CD4-positive, alpha-beta T cell treated with Interleukin-6 at 100 ng/mL for 8 hours (primary cell): Measurements from ENCODE around the gene MYO9B.
"Not testable (repeated sequence)": the region's sequence is repeated elsewhere in the genome, so short reads cannot be mapped to it uniquely, and the experiment has no call there.

Experiments
- DNase-seq: peaks from one replicate; pipeline ENCODE4 v3.0.0-alpha.2; 2020; ENCODE audit warnings: mixed read lengths, low spot score

MYO9B gene

DNA sequence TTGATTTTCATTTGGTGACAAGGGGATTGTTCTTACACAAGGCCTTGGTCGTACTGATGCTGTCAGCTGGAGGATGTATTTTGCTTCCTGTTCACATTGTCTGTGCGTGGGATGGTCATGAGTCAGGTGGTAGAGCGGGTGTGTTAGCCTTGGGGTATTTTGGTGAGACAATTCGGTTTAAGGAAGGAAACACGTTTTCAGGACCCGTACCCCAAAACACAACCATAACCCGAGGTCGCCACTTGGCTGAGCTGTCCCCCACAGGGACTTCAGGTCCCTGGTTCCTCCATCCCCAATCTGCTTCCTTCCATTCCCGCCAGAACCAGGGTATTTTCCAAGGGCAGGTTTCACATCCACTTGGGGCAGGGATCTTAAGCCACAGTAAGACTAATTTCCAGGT is 15.0 kb downstream of the MYO9B start:
- no peak for DNase-seq

DNA sequence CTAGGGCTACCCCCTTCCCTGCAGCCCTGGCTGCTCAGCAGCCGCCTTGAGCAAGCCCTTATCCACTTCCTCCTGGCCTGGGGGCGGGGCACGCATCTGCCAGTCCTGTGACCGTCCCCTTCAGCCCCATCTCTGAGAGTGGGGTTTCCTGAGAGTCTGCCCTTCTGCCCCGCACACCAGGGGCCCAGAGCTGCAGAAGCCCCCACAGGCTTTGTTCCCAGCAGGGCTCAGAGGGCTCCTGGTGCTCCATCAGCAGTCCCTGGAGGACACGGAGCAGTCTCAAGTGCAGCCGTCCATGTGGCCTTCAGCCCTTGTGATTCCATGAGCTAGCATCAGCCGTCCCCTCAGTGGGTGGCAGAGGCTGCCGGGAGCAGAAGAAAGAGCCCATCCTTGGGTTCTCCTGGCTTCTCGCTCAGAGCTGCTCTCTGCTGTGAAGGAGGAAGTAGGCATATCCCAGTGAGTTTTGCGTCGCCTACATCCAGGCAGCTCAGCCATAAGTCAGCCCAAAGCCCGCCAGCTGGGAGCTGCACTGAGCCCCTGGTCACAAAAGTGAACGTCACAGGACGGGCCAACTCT is 16.3 kb downstream of the MYO9B start:
- no peak for DNase-seq

DNA sequence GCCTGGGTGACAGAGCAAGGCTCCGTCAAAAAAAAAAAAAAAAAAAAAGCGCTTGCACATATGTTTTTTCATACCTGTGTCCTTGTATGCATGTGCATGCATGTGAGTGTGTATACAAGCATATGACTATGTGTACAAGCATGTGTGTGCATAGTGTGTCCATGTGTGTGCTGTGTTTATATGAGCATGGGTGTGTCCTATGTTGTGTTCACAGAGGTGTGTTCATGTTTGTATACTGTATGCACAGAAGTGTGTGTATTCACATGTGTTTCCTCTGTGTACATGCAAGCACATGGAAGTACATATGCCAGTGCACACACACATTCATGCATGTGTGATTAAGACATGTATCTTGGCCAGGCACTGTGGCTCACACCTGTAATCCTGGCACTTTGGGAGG is 17.1 kb downstream of the MYO9B start:
- no peak for DNase-seq

DNA sequence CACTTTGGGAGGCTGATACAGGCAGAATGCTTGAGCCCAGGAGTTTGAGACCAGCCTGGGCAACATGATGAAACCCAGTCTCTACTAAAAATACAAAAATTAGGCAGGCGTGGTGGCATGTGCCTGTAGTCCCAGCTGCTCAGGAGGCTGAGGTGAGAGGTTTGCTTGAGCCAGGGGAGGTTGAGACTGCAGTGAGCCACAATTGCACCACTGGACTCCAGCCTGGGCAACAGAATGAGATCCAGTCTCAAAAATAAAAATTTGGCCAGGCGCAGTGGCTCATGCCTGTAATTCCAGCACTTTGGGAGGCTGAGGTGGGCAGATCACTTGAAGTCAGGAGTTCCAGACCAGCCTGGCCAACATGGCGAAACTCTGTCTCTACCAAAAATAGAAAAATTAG is 19.1 kb downstream of the MYO9B start:
- DNase-seq, result not testable (repeated sequence)

DNA sequence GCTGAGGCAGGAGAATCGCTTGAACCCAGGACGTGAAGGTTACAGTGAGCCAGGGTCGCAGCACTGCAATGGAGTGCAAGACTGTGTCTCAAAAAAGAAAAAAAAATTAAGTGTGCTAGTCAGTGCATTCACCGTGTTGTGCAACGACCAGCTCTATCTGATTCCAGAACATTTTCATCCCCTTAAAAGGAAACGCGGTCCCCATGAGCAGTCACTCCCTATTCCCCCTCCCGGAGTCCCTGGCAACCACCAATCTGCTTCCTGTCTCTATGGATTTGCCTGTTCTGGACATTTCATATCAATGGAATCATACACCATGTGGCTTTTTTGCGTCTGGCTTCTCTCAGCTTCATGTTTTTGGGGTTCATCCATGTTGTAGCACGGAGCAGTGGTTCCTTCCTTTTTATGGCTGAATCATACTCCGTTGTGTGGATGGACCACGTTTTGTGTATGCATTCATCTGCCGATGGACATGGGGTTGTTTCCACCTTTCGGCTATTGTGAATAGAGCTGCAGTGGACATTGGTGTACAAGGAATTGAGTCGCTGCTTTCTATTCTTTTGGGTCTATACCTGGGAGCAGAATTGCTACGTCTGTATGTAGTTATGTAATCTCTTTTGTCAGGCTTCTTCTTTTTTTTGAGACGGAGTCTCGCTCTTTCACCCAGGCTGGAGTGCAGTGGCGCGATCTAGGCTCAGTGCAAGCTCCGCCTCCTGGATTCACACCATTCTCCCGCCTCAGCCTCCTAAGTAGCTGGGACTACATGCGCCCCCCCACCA is 19.8 kb downstream of the MYO9B start:
- no peak for DNase-seq

DNA sequence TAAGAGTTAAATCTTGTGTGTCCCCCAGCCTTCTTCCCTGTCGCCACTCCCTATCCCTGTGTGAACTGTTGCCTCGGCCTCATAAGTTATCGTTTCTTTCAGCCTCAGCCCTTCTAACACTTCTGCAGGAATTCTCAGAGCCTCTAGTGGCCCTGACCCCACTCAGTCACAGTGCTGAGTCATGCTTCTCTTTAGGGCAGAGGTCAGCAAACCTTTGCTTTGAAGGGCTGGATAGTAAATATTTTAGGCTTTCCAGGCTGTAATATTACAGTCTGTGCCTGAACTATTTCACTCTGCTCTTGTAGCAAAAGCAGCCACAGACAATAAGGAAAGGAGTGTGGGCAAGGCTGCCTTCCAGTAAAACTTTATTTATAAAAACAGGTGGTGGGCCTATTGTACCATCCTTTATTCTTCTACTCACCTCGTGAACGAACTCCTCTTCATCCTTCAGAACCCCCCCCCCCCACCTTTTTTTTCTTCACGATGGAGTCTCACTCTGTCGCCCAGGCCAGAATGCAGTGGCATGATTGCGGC is 22.1 kb downstream of the MYO9B start:
- DNase-seq, result no peak

DNA sequence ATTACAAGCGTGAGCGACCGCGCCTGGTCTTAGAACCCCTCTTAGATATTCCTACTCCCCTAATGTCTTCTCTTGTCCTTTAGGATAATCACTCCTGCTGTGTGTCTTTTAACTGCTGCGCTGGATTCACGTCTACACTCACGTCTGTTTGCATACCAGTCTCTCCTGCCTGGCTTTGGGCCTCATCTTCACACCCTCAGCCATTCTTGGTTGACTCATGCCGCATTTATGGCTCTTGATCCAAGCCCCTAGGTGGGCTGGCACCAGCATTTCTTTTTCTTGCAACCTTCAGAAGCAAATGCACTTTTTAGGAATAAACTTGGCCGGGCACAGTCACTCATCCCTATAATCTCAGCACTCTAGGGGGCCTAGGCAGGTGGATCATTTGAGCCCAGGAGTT is 22.7 kb downstream of the MYO9B start:
- DNase-seq, result no peak

DNA sequence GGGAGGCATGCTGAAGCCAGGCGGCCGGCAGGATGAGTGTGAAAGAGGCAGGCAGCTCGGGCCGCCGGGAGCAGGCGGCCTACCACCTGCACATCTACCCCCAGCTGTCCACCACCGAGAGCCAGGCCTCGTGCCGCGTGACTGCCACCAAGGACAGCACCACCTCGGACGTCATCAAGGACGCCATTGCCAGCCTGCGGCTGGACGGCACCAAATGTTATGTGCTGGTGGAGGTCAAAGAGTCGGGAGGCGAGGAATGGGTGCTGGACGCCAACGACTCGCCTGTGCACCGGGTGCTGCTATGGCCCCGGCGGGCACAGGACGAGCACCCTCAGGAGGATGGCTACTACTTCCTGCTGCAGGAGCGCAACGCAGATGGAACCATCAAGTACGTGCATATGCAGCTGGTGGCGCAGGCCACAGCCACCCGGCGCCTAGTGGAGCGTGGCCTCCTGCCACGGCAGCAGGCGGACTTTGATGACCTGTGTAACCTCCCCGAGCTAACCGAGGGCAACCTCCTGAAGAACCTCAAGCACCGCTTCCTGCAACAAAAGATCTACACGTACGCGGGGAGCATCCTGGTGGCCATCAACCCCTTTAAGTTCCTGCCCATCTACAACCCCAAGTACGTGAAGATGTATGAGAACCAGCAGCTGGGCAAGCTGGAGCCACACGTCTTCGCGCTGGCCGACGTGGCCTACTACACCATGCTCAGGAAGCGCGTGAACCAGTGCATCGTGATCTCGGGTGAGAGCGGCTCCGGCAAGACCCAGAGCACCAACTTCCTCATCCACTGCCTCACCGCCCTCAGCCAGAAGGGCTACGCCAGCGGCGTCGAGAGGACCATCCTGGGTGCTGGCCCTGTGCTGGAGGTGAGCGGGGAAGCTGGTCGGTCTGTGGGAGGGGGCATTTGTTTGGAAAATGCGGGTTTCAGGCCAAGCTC is 26.4 kb downstream of the MYO9B start:
- DNase-seq, result no peak

DNA sequence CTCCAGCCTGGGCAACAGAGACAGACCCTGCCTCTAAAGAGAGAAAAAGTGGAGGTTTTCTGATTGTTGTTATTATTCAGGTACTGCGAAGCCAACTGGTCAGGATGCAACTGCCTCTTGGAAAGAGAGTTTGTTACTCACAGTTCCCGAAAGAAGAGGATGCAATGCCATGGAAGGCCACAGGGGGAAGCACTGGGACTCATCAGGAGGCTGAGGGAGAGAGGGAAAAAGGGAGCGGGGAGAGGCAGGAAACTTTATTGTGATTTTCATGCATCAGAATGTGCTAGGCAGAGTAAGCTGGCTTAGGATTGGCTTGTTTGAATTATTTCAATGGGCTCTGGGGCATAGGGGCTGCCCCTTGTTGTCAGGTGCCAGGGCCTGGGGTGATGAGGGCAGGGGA is 27.6 kb downstream of the MYO9B start:
- no peak for DNase-seq

DNA sequence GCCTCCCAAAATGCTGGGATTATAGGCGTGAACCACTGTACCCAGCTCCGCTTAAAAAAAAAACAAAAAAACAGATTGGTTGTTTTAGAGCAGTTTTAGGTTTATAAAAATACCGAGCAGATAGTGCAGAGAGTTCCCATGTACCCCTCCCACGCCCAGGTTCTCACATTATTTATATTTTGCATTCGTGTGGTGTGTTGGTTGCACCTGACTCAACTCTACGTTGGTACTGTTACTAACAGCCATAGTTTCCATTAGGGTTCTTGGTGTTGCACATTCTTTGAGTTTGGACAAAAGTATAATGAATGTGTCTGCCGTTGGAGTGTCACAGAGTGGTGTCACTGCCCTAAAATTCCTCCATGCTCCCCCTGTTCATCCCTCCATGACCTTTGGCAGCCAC is 29.1 kb downstream of the MYO9B start:
- no peak for DNase-seq

DNA sequence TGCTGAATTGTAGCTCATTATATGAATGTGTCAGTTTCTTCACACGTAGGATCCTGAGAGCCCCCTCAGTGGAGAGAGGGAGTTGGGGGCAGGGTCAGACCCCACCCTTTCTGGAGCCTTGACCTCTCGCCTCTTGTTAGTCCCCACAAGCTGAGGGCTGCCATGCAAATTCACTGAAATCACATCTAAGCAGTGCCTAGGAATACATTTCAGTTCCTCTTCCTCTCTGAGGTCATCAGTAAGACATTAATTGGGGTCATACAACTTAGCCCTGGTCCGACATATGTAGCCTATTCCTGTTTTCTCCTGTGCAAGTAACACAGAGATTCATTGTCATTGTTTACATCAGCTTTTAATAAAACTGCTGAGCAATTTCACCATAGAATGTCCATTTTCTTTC is 30.0 kb downstream of the MYO9B start:
- no peak for DNase-seq

DNA sequence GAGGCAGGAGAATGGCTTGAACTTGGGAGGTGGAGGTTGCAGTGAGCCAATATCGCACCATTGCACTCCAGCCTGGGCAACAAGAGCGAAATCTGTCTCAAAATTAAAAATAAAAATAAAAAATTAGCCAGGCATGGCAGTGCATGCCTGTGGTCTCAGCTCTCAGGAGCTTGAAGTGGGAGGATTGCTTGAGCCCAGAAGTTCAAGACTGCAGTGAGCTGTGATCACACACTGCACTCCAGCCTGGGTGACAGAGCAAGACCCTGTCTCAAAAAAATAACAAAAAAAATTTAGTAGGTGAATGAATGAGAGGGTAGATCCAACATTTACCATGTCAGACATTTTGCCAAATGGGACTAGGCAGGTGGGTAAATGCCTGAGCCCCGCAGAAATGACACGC is 31.4 kb downstream of the MYO9B start:
- not testable (repeated sequence) for DNase-seq

DNA sequence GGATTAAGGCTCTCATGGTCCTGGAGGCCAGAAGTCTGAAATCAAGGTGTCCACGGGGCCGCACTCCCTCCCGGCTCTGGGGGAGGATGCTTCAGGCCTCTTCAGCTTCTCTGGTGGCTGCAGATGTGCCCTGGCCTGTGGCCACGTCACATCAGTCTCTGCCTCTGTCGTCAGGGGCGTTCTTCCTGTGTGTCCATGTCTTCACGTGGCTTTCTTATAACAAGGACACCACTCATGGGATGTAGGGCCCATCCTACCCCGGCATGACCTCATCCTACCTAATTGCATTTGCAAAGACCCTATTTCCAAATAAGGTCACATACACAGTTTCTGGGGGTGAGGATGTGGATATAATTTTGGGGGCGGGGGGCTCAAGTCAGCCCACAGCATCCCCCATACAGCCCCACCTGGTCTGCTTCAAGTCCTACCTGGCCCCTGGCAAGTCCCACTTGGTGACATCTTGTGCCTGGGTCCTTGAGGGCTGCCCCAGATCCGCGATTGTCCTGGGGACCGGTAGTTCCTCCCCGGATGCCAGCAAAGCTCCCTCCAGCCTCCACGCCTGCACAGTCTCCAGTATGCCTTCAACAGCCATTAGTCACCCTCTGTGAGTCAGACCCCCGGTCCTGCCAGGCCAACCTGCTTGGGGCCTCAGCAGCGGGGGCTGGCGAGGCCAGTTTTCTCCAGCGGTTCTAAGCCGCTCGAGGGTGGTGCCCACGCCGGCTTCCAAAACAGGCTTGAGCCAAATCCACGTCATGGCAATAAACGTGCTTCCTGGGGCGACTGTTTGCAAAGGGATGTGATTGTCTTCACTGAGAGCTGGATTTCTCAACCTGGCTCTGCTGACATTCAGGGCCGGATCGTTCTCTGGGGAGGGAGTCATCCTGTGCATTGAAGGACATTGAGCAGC is 32.2 kb downstream of the MYO9B start:
- DNase-seq, result no peak

DNA sequence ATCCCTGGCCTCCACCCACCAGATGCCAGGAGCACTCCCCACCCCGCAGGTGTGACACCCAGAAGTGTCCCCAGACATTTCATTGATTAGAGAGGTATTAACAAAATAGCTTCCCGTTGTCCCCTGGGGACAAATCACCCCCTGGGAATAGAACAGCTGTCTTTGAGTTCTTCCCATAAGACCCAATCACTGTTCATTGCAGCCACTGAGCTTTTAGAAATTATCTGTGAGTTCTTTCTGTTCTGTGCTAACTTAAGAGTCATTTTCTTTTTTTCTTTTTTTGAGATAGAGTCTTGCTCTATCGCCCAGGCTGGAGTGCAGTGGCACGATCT is 32.8 kb downstream of the MYO9B start:
- DNase-seq, result no peak

DNA sequence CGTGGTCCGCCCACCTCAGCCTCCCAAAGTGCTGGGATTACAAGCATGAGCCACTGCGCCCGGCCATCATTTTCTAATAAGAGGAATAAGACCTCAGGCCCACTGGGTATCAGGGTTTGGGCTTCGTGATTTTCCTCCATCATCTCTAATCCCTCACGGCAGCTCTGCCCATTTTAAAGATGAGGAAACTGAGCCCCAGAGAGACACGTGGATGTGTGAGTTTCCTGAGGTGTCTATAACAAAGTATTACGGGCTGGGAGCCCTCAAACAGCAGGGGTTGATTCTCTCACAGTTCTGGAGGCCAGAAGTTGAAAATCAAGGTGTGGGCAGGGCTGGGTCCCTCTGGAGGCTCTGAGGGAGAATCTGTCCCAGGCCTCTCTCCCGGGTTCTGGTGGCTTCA is 33.7 kb downstream of the MYO9B start:
- no peak for DNase-seq

DNA sequence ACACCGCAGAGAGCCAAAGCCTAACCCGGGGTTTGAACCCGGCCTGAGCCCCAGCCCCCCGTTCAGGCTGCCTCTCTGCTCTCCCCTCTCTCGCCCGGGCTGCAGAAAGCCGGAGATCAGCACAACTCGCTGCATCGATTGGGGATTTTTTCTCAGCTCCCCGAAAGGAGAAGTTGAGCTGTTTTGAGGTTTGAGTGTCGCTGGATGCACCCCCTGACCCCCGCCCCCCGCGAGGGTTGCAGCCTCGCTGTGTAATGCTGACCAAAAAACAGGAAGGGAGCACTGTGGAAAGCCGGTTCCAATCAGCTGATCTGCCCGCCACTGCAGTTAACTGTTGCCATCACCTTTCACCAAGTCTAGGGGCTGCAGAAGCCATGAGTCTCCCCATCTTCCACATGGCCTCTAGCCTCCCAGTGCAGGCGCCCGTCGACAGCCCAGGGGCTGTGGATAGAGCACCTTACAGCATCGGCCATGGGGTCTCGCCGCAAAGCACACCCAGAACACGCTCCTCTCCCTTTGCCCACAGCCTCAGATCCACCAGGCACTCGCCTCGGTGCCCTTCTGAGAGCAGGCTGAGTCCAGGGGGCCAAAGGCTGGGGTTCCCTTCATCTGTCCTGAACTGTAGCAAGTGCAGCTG is 34.5 kb downstream of the MYO9B start:
- no peak for DNase-seq

DNA sequence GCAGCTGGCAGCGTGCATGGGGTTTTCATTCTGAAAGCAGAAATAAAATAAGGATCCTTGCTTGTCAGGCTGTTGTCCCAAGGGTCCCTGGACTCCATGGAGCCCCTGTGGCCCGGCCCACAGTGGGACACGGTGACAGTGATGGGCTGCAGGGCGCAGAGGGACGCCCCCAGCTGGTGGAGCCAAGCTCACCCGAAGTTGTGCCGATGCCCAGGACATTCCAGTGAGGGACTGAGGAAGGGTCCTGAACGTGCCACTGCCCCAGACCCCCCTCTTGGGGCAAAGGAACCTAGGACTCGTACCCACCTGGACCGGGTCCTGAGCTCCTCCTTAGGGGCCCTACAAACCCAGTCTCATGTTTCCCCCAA is 35.0 kb downstream of the MYO9B start:
- DNase-seq, result no peak

DNA sequence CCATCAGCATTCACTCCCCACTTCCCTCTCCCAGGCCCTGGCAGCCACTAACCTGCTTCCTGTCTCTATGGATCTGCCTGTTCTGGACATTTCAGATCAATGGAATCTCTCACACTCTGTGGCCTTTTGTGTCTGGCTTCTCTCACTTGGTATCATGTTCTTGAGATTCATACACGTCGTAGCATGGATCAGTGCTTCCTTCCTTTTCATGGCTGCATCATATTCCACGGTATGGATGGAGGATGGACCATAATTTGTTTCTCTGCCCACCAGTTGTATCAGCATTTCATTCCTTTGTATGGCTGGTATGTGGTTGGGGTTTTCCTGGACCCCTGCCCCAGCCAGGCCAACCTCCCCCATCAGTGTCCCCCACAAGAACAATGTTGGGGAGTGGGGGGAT is 36.2 kb downstream of the MYO9B start:
- no peak for DNase-seq

DNA sequence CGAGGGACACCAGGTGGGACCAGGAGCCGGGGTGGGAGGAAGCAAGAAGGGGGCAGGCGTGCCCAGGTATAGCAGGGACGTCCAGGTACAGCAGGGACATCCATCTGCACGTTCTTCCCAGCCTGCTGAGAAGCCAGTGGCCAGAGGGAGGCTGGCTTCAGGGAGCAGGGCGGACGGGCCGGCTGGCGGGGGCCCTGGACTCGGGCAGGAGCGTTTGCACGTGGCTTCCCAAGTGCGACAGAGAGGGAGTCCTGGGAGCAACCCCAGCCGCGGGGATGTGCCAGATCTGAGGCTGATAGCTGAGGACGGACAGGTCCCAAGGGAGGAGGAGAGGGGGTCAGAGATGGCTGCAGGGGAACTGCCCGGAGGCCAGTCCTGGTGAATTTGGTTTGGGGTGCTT is 36.7 kb downstream of the MYO9B start:
- no peak for DNase-seq

DNA sequence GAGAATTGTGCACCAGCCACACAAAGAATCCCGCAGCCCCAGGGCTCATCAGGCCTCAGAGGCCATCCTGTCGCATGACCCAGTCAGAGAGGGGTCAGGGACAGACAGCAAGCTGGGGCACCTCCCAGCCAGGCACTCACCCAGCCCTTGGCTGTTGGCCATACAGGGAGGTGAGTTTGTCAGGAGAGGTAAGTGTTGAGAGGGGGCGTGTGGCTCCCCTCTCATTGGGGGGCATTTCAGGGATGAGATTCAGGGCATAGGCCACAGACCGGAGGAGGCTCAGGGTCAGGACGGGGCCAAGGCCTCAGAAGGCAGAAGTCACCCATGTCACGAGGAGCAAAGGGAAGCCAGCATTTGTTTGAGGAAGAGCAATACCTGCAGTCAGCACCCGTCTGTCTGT is 37.1 kb downstream of the MYO9B start:
- no peak for DNase-seq

DNA sequence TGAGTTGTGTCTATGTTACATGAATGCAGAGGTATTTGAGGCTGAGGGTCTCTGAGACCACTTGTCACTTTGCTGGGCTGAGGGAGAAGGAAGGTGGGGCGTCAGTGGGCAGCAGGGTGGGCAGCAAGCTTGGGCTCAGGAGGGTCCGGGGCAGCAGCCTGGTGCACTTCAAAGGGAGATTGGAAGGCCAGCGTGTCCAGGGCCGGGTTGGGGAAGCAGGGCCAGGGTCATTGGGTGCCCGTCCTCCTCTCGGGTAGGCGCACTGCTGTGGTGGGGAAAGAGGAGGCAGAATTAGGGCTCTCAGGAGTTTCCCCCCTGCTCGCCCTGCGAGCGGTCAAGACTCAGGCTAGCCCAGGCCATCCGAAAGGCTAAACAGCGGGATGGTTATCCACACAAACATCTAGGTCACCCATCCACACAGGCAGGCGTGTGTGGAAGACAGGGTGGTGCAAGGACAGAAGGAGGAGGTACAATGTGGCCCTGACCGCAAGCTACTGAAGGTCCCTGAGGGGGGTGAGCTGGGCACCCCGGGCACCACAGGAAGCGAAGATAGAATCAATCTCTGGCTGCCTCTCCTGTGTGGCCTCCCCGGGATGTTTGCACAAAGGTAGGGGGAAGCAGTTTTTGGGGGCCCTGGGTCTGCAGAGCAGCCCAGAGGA is 37.7 kb downstream of the MYO9B start:
- no peak for DNase-seq
